Fibroblast of villous mesenchyme (primary cell): ENCODE measurements around the gene LDB2. TPM values are rescaled to one million over a fixed set of nuclear protein-coding genes. Genes with fewer than 3 reads are reported as not detected.

Experiments
- DNase-seq: peaks from one replicate; pipeline ENCODE4 v3.0.0-alpha.2; 2010; ENCODE audit warnings: low read depth
- H3K4me3 ChIP-seq: 2 replicates; pipeline ENCODE4 v1.5.1; 2011; ENCODE audit warnings: low read depth, mild to moderate bottlenecking, low read length
- total RNA-seq: library from RNA; depleted of rRNA; stranded (reverse); fragments of >200 nt; gene quantifications from 2 replicates; pipeline ENCODE4 v1.2.3, GENCODE V29; 2012
- TF ChIP-seq, protein P1 (sequence below): IDR thresholded peaks from 2 replicates; pipeline ENCODE4 v1.5.1; 2012; ENCODE audit warnings: low read depth, mild to moderate bottlenecking, low read length; ENCODE audit not compliant: insufficient read depth

LDB2 gene
- total RNA-seq, 1 donor = 19.9 TPM

DNA sequence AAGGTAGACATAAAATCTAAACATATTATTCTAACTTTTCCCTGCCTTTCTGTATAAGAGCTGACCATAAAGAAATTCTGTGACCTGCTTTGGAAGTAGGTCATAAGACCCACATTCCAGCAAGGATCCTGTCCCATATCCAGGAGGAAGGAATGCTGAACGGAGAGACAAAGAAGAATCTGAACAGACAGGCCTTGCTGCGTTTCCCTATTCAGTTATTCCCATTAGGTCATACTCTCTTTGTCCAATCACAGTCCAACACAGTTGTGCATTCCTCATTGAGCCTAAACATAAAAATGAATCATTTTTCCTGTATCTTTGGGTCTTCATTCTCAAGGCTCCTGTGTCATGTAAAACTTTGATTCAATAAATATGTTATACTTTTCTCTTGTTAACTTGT, 384.6 kb downstream of the LDB2 start:
- no peak overlapping the region for H3K4me3 ChIP-seq
- no peak for DNase-seq
- TF ChIP-seq, protein P1, sequence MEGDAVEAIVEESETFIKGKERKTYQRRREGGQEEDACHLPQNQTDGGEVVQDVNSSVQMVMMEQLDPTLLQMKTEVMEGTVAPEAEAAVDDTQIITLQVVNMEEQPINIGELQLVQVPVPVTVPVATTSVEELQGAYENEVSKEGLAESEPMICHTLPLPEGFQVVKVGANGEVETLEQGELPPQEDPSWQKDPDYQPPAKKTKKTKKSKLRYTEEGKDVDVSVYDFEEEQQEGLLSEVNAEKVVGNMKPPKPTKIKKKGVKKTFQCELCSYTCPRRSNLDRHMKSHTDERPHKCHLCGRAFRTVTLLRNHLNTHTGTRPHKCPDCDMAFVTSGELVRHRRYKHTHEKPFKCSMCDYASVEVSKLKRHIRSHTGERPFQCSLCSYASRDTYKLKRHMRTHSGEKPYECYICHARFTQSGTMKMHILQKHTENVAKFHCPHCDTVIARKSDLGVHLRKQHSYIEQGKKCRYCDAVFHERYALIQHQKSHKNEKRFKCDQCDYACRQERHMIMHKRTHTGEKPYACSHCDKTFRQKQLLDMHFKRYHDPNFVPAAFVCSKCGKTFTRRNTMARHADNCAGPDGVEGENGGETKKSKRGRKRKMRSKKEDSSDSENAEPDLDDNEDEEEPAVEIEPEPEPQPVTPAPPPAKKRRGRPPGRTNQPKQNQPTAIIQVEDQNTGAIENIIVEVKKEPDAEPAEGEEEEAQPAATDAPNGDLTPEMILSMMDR = no peak

DNA sequence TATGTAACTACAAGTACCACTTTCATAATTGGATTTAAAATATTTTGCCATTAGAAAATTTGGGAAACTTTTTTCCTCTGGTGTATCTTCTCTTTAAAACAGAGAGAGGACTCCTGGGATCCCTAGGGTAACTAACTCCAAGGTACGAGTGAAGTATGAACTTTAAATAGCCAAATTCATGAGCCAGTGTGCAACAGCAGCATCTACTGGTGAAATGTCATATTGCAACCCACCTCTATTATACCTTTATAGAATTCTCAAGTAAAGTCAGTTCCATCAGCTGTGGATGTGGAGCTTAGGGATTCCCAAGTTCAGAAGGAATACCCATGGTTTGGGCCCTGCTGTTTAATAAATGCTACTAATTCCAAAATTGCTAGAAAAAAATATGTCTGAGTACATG, 389.5 kb downstream of the LDB2 start:
- H3K4me3 ChIP-seq = no peak overlapping the region
- DNase-seq = no peak
- TF ChIP-seq, protein P1 = peak; percentile 36

DNA sequence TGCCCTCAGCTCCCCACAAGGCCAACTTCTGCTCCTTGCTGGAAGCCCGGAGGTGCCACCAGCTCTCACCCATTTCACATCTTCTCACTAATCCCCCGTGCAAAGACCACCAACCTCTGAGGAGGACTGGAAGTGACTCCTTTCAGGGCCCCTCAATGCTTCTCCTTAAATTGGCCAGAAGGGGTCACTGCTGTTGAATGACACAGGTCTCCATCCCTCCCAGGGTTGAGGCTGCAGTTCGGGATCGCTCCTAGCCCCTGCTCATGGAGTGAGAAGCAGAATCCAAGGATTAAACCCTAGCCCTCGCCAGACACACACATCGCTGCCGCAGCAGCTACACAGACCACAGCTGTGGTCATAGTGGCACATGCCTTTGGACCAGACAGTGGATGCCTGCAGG, 392.7 kb downstream of the LDB2 start:
- H3K4me3 ChIP-seq = no peak overlapping the region
- TF ChIP-seq, protein P1 = peak; percentile 40
- DNase-seq = peak; percentile 6

DNA sequence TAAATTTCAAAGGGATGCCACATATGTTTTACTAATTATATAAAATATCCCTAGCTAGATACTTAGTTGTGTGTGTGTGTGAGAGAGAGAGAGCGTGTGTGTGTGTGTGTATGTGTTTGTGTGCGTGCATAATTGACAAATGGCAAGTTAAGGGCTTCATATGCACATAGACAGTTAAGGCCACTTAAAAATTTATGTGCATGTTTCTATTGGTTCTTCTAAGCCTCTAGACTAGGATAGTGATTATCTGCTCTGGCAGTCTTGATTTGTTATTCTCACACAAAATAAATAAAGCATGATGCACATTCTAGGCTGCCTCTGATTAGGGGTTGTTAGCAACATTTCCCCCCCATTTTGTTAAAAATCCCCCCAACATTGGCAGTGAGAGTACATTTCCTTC, 393.2 kb downstream of the LDB2 start:
- no peak overlapping the region for H3K4me3 ChIP-seq
- DNase-seq = no peak
- TF ChIP-seq, protein P1 = no peak

DNA sequence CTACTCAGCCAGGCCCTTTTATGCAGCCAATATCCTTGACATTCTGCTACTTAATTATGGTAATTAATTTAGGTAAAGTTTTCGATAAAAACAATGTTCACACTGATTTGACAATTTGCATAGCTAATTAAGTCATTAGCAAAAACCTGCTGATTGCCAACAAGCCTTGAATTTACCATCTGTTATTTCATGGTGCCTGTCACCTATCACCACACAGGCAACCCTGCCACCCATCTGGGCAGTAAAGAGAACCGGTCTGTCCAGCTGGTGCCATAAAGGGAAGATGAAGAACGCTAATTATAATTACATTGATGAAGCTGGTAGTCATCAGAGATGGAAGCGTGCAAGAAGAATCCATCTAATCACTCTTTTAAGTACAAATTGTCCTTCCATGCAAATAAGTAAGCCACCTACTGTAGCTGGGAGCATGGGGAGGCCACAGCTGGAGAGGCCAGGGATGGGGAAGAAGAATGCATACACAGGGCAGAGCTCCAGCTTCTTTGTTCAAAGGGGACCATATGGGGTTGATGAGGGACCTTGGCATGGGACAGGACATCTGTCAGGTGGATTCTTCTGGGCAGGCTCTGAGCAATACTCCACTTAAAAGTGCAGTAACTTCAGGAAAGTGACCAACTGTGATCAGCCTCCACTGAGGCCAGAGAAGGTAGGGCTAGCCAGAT, 394.9 kb downstream of the LDB2 start:
- no peak for DNase-seq
- TF ChIP-seq, protein P1 = no peak
- no peak overlapping the region for H3K4me3 ChIP-seq

DNA sequence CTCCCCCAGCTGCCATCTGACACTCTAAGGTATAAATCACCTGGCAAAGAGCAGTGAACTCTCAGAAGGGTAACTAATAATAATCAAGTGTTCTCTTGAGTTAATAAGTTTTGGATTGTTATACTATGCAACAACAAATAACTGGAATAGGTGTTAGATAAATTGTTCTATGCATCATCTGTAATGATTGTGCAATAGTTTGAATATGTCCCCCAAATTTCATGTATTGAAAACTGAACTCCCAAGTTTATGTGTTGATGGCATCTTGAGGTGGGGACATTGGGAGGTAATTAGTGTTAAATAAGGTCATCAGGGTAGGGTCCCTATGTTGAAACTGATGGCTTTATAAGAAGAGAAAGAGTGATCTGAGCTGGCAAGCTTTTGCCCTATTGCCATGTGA, 399.5 kb downstream of the LDB2 start:
- no peak for DNase-seq
- TF ChIP-seq, protein P1 = no peak
- H3K4me3 ChIP-seq = no peak overlapping the region

DNA sequence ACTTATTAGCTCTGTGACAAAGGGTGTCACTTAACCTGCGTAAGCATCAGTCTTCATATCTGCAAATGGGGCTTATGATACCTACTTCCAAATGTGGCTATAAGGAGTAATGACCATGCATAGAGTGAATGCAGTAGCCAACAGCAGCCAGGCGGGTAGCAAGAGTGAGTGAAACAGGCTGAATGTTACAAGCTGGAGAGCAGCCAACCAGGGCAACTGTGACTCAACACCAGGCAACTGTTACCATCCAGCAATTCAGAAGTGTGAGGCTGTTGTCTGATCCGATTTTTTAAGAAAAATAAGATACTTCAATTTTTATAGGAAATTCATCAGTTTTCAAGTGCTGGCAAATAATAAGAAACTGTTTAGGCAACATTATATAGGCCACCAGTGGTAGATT, 401.9 kb downstream of the LDB2 start:
- no peak overlapping the region for H3K4me3 ChIP-seq
- peak; percentile 25 for DNase-seq
- TF ChIP-seq, protein P1 = no peak
